SK-N-MC (cell line): ENCODE results near the gene CDC6.

Experiments
- DNase-seq: peaks from one replicate; pipeline ENCODE4 v3.0.0-alpha.2; 2011; ENCODE audit warnings: low read depth, low spot score
- H3K27ac ChIP-seq: fragments of 200-600 bp; sonication (generic); 2 replicates; pipeline ENCODE4 v1.5.1; 2016; ENCODE audit warnings: mixed run types
- H3K36me3 ChIP-seq: fragments of 200-600 bp; sonication (generic); 2 replicates; pipeline ENCODE4 v1.6.1; 2017; ENCODE audit warnings: antibody characterized with exemption, low read length, mixed read lengths; ENCODE audit not compliant: insufficient read depth
- H3K4me3 ChIP-seq: fragments of 200-600 bp; sonication (generic); 2 replicates; pipeline ENCODE4 v1.5.1; 2016
- H3K9ac ChIP-seq: fragments of 200-600 bp; sonication (generic); 2 replicates; pipeline ENCODE4 v1.8.0; 2017; ENCODE audit warnings: mixed run types, mixed read lengths; ENCODE audit not compliant: insufficient read length
- H3K9me3 ChIP-seq: fragments of 200-600 bp; sonication (generic); 2 replicates; pipeline ENCODE4 v1.6.1; 2017; ENCODE audit warnings: low read depth, mild to moderate bottlenecking, antibody characterized with exemption, low read length, moderate library complexity, mixed read lengths
- EZH2 ChIP-seq: fragments of 200-600 bp; sonication (generic); IDR thresholded peaks from one replicate; pipeline ENCODE4 v1.6.1; 2017; ENCODE audit warnings: antibody characterized with exemption
- FOXP2 ChIP-seq: optimal IDR thresholded peaks from 2 replicates; pipeline ENCODE3; 2011; ENCODE audit warnings: mild to moderate bottlenecking, moderate library complexity; ENCODE audit not compliant: insufficient read depth; ENCODE audit errors: extremely low read length, control extremely low read depth
- POLR2AphosphoS5 ChIP-seq: IDR thresholded peaks from 2 replicates; pipeline ENCODE4 v1.6.1; 2012; ENCODE audit warnings: mild to moderate bottlenecking, low read depth, low read length, borderline replicate concordance

The CDC6 gene

GRCh38 chr17:40312893-40313667 lies 25.4 kb downstream of the CDC6 start:
- H3K9me3 ChIP-seq: no peaks in the 10 kb centered on the region
- peak overlapping the region; percentile 91 for H3K4me3 ChIP-seq
- H3K36me3 ChIP-seq: no peaks in the 10 kb centered on the region
- H3K27ac ChIP-seq: peak overlapping the region; percentile 90
- DNase-seq: no peak
- no peak overlapping the region for H3K9ac ChIP-seq
- TF ChIP-seq POLR2AphosphoS5 (no peak), EZH2 (no peak), FOXP2 (no peak)

GRCh38 chr17:40313668-40314583 lies 26.2 kb downstream of the CDC6 start:
- peak overlapping the region; percentile 90 for H3K27ac ChIP-seq
- no peak overlapping the region for H3K9ac ChIP-seq
- no peak for TF ChIP-seq POLR2AphosphoS5
- TF ChIP-seq FOXP2: peak; percentile 66
- H3K4me3 ChIP-seq: peak overlapping the region; percentile 91
- no peaks in the 10 kb centered on the region for H3K9me3 ChIP-seq
- no peak for DNase-seq
- H3K36me3 ChIP-seq: no peaks in the 10 kb centered on the region

- Histone ChIP-seq H3K9ac (no peak overlapping the region), H3K36me3 (no peaks in the 10 kb centered on the region), H3K4me3 (no peak overlapping the region), H3K27ac (peak overlapping the region; percentile 68; the same call in 1 of the 2 replicates), H3K9me3 (no peaks in the 10 kb centered on the region)
- no peak for DNase-seq
- no peak for TF ChIP-seq POLR2AphosphoS5
These were observed 26.9 kb downstream of the CDC6 start for GRCh38 chr17:40314584-40314956.

GRCh38 chr17:40315206-40315605 lies 27.5 kb downstream of the CDC6 start:
- H3K9ac ChIP-seq: no peak overlapping the region
- DNase-seq: no peak

GRCh38 chr17:40315678-40316570 lies 28.2 kb downstream of the CDC6 start:
- no peak for TF ChIP-seq POLR2AphosphoS5
- TF ChIP-seq FOXP2: no peak
- TF ChIP-seq EZH2: no peak
- H3K9ac ChIP-seq: no peak overlapping the region
- peak overlapping the region; percentile 74 for H3K27ac ChIP-seq
- H3K4me3 ChIP-seq: no peak overlapping the region
- H3K36me3 ChIP-seq: no peaks in the 10 kb centered on the region
- no peak for DNase-seq
- no peaks in the 10 kb centered on the region for H3K9me3 ChIP-seq

More at GRCh38 chr17:40315206-40315605, 27.5 kb downstream of the CDC6 start:
- Histone ChIP-seq H3K9me3 (no peaks in the 10 kb centered on the region), H3K4me3 (no peak overlapping the region), H3K27ac (peak overlapping the region; percentile 74), H3K36me3 (no peaks in the 10 kb centered on the region)
- no peak for TF ChIP-seq POLR2AphosphoS5
- no peak for TF ChIP-seq FOXP2
- no peak for TF ChIP-seq EZH2

- peak overlapping the region; percentile 69; the same call in 1 of the 2 replicates for H3K27ac ChIP-seq
- no peak overlapping the region for H3K9ac ChIP-seq
- TF ChIP-seq EZH2 (no peak), POLR2AphosphoS5 (no peak), FOXP2 (no peak)
- H3K36me3 ChIP-seq: no peaks in the 10 kb centered on the region
- H3K9me3 ChIP-seq: no peaks in the 10 kb centered on the region
- no peak for DNase-seq
- H3K4me3 ChIP-seq: peak overlapping the region; percentile 96
These were observed 29.1 kb downstream of the CDC6 start for GRCh38 chr17:40316571-40317344.

GRCh38 chr17:40317345-40317873 lies 29.7 kb downstream of the CDC6 start:
- Histone ChIP-seq H3K9me3 (no peaks in the 10 kb centered on the region), H3K9ac (peak overlapping the region; percentile 52), H3K4me3 (peak overlapping the region; percentile 96), H3K36me3 (no peaks in the 10 kb centered on the region), H3K27ac (peak overlapping the region; percentile 69)
- DNase-seq: no peak
- no peak for TF ChIP-seq EZH2
- no peak for TF ChIP-seq POLR2AphosphoS5
- TF ChIP-seq FOXP2: no peak
